Caco-2 (cell line): ENCODE results near the gene CR1L. TPM values are rescaled to one million over a fixed set of nuclear protein-coding genes. Genes with fewer than 3 reads are reported as not detected.
A peak's percentile ranks its signal among the peaks of the same experiment; 100 is the strongest.

Experiments
- Bru-seq: library from RNA; stranded (reverse); fragments of 400-500 nt; gene quantifications from one replicate; lab custom pipeline; 2021; lab: Mats Ljungman, UMichigan
- BruChase-seq, 2 experiments: library from RNA; stranded (reverse); fragments of 400-500 nt; gene quantifications; one replicate each; lab custom pipeline; 2021; lab: Mats Ljungman, UMichigan
- BruUV-seq: library from RNA; stranded (reverse); fragments of 400-500 nt; replicated peaks from 2 replicates; lab custom pipeline; 2021; lab: Mats Ljungman, UMichigan
- CTCF ChIA-PET: fragments of 300-600 bp; sonication (Branson Sonifier 250); formaldehyde crosslinking; loops from one replicate; lab custom pipeline; 2022; ENCODE audit warnings: antibody characterized with exemption; lab: Charles Lee
- POLR2A ChIA-PET: fragments of 300-600 bp; sonication (Branson Sonifier 250); formaldehyde crosslinking; loops from one replicate; lab custom pipeline; 2022; ENCODE audit warnings: antibody characterized with exemption; lab: Charles Lee
- DNase-seq, 2 experiments: peaks; one replicate each; pipeline versions ENCODE4 v3.0.0 to v3.0.0-alpha.2; 2020 to 2022
- H3K27me3 ChIP-seq: replicated peaks from 2 replicates; pipeline ENCODE4 v1.6.0; 2011; ENCODE audit warnings: low read length; ENCODE audit not compliant: control insufficient read depth, insufficient read depth
- H3K36me3 ChIP-seq: 2 replicates; pipeline ENCODE4 v1.5.1; 2011; ENCODE audit warnings: low read length; ENCODE audit not compliant: control insufficient read depth, insufficient read depth
- H3K4me1 ChIP-seq: fragments of 250-450 bp; sonication (Bioruptor Pico); 2 replicates; pipeline ENCODE4 v1.5.1; 2020; ENCODE audit warnings: mild to moderate bottlenecking
- H3K4me3 ChIP-seq: 2 replicates; pipeline ENCODE4 v1.5.1; 2011; ENCODE audit warnings: low read depth, mild to moderate bottlenecking, control low read depth, low read length
- H3K9me3 ChIP-seq: fragments of 250-450 bp; sonication (Bioruptor Pico); 2 replicates; pipeline ENCODE4 v1.5.1; 2020; ENCODE audit warnings: mild to moderate bottlenecking, moderate library complexity
- H3K27ac Mint-ChIP-seq: one replicate; pipeline ENCODE4 v1.8.0; 2022; ENCODE audit warnings: mixed read lengths; ENCODE audit not compliant: unreplicated experiment
- H3K27me3 Mint-ChIP-seq: one replicate; pipeline ENCODE4 v1.8.0; 2022; ENCODE audit warnings: mixed read lengths; ENCODE audit not compliant: insufficient read depth, unreplicated experiment
- H3K36me3 Mint-ChIP-seq: one replicate; pipeline ENCODE4 v1.8.0; 2022; ENCODE audit warnings: mild to moderate bottlenecking, mixed read lengths; ENCODE audit not compliant: insufficient read depth, unreplicated experiment
- H3K4me1 Mint-ChIP-seq: one replicate; pipeline ENCODE4 v1.8.0; 2022; ENCODE audit warnings: low read depth, mixed read lengths; ENCODE audit not compliant: unreplicated experiment
- H3K4me3 Mint-ChIP-seq: one replicate; pipeline ENCODE4 v1.8.0; 2022; ENCODE audit warnings: mild to moderate bottlenecking, moderate library complexity, mixed read lengths; ENCODE audit not compliant: unreplicated experiment
- H3K9me3 Mint-ChIP-seq: one replicate; pipeline ENCODE4 v1.8.0; 2022; ENCODE audit warnings: mixed read lengths; ENCODE audit not compliant: unreplicated experiment
- intact Hi-C: fragments of 100-400 bp; cut with micrococcal nuclease; formaldehyde crosslinking; loops from one replicate; pipeline ENCODE4 v1.10.0; 2022; ENCODE audit not compliant: unreplicated experiment
- long read RNA-seq: library from polyadenylated mRNA; stranded (forward); transcript quantifications from one replicate; pipeline ENCODE4 v2.0.0, GENCODE V29; 2022
- total RNA-seq: library from RNA; stranded (reverse); gene quantifications from 2 replicates; pipeline ENCODE4 v1.2.3, GENCODE V29; 2022
- TF ChIP-seq, protein P1 (sequence below), 2 experiments: fragments of 200-600 bp in 1 of 2; IDR thresholded peaks; 1 replicate in 1 of 2; 2 replicates in 1 of 2; pipeline versions ENCODE4 v1.5.1 to v1.8.0; 2011 to 2022; ENCODE audit warnings: antibody characterized with exemption in 1 of 2, control low read depth in 1 of 2, inconsistent platforms in 1 of 2, low read depth in 1 of 2, low read length in 1 of 2, mild to moderate bottlenecking in 1 of 2, moderate library complexity in 1 of 2; ENCODE audit not compliant: insufficient read depth in 1 of 2, severe bottlenecking in 1 of 2, unreplicated experiment in 1 of 2

The CR1L gene
- total RNA-seq (not detected in 2 replicates), Bru-seq, nascent RNA (not detected), BruChase-seq, experiment 1, labeled RNA remaining after a 2-hour chase (percentile 3 among the genes with signal in this experiment), BruChase-seq, experiment 2, labeled RNA remaining after a 6-hour chase (not detected)
- long read RNA-seq, result 0 reads

- ChIA-PET CTCF (no interaction called here), POLR2A (no interaction called here)
- DNase-seq, result no peak
- Histone ChIP-seq H3K9me3 (no peaks in the 10 kb centered on the region), H3K4me1 (no peaks in the 10 kb centered on the region), H3K4me3 (no peak within 1 kb of the TSS), H3K36me3 (no peaks in the 10 kb centered on the region), H3K27me3 (no peaks in the 10 kb centered on the region)
- H3K36me3 Mint-ChIP-seq, result no peaks in the 10 kb centered on the region
- no TSS peak for BruUV-seq
- H3K4me3 Mint-ChIP-seq, result no peak within 1 kb of the TSS
- no peaks in the 10 kb centered on the region for H3K4me1 Mint-ChIP-seq
- H3K9me3 Mint-ChIP-seq, result no peaks in the 10 kb centered on the region
- no peak within 1 kb of the TSS for H3K27ac Mint-ChIP-seq
- no peaks in the 10 kb centered on the region for H3K27me3 Mint-ChIP-seq
- intact Hi-C loops, result no loop called here
- TF ChIP-seq, protein P1, sequence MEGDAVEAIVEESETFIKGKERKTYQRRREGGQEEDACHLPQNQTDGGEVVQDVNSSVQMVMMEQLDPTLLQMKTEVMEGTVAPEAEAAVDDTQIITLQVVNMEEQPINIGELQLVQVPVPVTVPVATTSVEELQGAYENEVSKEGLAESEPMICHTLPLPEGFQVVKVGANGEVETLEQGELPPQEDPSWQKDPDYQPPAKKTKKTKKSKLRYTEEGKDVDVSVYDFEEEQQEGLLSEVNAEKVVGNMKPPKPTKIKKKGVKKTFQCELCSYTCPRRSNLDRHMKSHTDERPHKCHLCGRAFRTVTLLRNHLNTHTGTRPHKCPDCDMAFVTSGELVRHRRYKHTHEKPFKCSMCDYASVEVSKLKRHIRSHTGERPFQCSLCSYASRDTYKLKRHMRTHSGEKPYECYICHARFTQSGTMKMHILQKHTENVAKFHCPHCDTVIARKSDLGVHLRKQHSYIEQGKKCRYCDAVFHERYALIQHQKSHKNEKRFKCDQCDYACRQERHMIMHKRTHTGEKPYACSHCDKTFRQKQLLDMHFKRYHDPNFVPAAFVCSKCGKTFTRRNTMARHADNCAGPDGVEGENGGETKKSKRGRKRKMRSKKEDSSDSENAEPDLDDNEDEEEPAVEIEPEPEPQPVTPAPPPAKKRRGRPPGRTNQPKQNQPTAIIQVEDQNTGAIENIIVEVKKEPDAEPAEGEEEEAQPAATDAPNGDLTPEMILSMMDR (IDR thresholded peaks at IDR 0.05; ENCODE audit: insufficient read depth in 1 of 2, low read depth in 1 of 2, low read length in 1 of 2, severe bottlenecking in 1 of 2, unreplicated experiment in 1 of 2), result no peak
These were observed at the start of gene CR1L for GRCh38 chr1:207644852-207645634. Gene CR1L (plus strand): TSS chr1:207645133. CDS start chr1:207645234, 101 bp downstream.

DNA sequence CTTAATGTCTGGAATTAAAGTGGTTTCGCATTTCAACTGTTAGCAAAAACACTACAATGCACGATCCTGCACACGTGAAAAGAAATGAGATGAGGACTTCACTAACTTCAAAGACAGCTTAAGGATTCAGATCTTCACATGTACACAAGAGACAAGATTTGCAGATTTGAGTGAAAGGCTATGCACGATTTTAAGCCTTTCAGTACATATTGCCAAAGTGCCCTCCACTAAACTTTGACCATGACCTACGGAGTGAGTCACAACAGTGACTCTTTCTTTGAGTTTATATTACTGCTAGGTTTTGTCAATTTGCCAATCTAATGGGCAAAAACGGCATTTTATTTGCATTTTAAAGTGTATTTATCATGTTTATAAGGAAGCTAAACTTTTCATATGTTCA, 41.2 kb upstream of the CR1L start:
- intact Hi-C loops, result no loop called here
- no TSS peak for BruUV-seq
- TF ChIP-seq, protein P1 (IDR thresholded peaks at IDR 0.05; ENCODE audit: insufficient read depth in 1 of 2, low read depth in 1 of 2, low read length in 1 of 2, severe bottlenecking in 1 of 2, unreplicated experiment in 1 of 2), result no peak
- Mint-ChIP-seq H3K27ac (no peak overlapping the region), H3K27me3 (peaks cover 15% of the 10 kb centered on the region), H3K4me3 (no peak overlapping the region), H3K36me3 (no peaks in the 10 kb centered on the region), H3K9me3 (no peaks in the 10 kb centered on the region), H3K4me1 (no peaks in the 10 kb centered on the region)
- ChIA-PET CTCF (interaction anchor here (0.6 kb wide), 2 partner anchors 143 to 199 kb away, joined by 3 read pairs; no protein-coding TSS in a partner anchor), POLR2A (no interaction called here)
- H3K4me3 ChIP-seq, result no peak overlapping the region
- H3K36me3 ChIP-seq, result no peaks in the 10 kb centered on the region
- no peaks in the 10 kb centered on the region for H3K9me3 ChIP-seq
- 0 out of 2 replicates have a peak, but pooled peaks cover 4% of the 10 kb centered on the region for H3K4me1 ChIP-seq
- no peaks in the 10 kb centered on the region for H3K27me3 ChIP-seq
- peak in 1 of 2 experiments; percentile 21 for DNase-seq

GRCh38 chr1:207605444-207606361, 39.2 kb upstream of the CR1L start:
- H3K27me3 Mint-ChIP-seq, result peaks cover 8% of the 10 kb centered on the region
- no peak overlapping the region for H3K27ac Mint-ChIP-seq
- TF ChIP-seq, protein P1 (IDR thresholded peaks at IDR 0.05; ENCODE audit: insufficient read depth in 1 of 2, low read depth in 1 of 2, low read length in 1 of 2, severe bottlenecking in 1 of 2, unreplicated experiment in 1 of 2), result no peak
- no peaks in the 10 kb centered on the region for H3K36me3 ChIP-seq
- no peaks in the 10 kb centered on the region for H3K4me1 Mint-ChIP-seq
- H3K4me3 Mint-ChIP-seq, result no peak overlapping the region
- ChIA-PET CTCF (interaction anchor here (1.1 to 1.4 kb wide), 2 partner anchors 14 to 27 kb away, joined by 3 to 4 read pairs; no protein-coding TSS in a partner anchor), POLR2A (no interaction called here)
- intact Hi-C loops, result no loop called here
- no peaks in the 10 kb centered on the region for H3K9me3 Mint-ChIP-seq
- DNase-seq, result no peak
- no TSS peak for BruUV-seq
- H3K36me3 Mint-ChIP-seq, result no peaks in the 10 kb centered on the region
- no peaks in the 10 kb centered on the region for H3K27me3 ChIP-seq
- H3K4me1 ChIP-seq, result 0 out of 2 replicates have a peak, but pooled peaks cover 4% of the 10 kb centered on the region
- no peak overlapping the region for H3K4me3 ChIP-seq
- no peaks in the 10 kb centered on the region for H3K9me3 ChIP-seq
